ENCODE results near the gene TMEM204. TPM values are rescaled to one million over a fixed set of nuclear protein-coding genes. Genes with fewer than 3 reads are reported as not detected.

Gene TMEM204
- total RNA-seq, 1 experiment from 2014 or later = not detected

DNA sequence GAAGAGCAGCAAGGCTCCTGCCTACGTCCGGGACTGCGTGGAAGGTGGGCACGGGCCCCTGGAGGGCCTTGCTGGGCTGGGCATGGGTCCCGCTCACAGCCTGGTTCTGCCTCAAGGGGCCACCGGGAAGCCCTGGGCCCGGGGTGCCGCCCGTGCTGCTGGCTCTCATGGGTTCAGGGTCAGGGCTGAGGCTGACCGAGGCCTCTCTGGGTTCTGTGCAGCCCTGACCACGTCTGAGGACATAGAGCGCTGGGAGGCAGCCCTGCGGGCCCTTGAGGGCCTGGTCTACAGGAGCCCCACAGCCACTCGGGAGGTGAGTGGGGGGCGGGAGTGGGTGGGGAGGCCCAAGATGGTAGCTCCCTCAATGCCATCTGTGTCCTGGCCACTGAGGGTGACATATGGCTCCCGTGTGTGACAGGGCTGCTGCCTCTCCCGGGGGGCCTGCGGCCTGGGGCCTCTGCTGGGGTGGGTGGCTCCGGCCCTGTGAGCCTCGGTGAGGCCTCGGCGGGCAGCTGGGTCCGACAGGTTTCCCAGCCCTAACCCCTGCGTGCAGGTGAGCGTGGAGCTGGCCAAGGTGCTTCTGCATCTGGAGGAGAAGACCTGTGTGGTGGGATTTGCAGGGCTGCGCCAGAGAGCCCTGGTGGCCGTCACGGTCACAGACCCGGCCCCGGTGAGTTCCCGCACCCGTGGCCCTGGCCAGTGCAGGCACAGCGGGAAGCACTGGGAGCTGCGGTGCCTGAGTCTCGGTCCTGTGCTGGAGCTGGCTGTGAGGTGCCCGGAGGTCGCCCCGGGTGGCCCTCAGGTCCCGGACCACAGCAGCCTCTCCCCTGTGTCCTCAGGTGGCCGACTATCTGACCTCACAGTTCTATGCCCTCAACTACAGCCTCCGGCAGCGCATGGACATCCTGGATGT is 31.1 kb upstream of the TMEM204 start:
- Histone ChIP-seq H3K27ac (ENCODE audit: low read depth, low read length, poor library complexity, severe bottlenecking) (no peak overlapping the region), H3K4me3 (ENCODE audit: low read depth, low read length, poor library complexity, severe bottlenecking) (no peak overlapping the region), H3K36me3 (ENCODE audit: insufficient read depth, low read length, poor library complexity, severe bottlenecking) (peaks cover 27% of the 10 kb centered on the region), H3K27me3 (replicated peaks; ENCODE audit: insufficient read depth, low read depth, low read length, poor library complexity) (no peaks in the 10 kb centered on the region), H3K9me3 (ENCODE audit: low read depth, low read length, poor library complexity, severe bottlenecking) (no peaks in the 10 kb centered on the region), H3K4me1 (ENCODE audit: insufficient read depth, low read length, poor library complexity, severe bottlenecking) (no peaks in the 10 kb centered on the region)
- BruUV-seq (replicated peaks) = no TSS peak
- no peak for DNase-seq (ENCODE audit: low spot score)
- intact Hi-C loops (cut with micrococcal nuclease; ENCODE audit: unreplicated experiment) = no loop called here
- TF ChIP-seq CTCF (conservative IDR thresholded peaks at IDR 0.05; ENCODE audit: low read depth, low read length) (no peak), EZH2 (IDR thresholded peaks at IDR 0.05; ENCODE audit: borderline replicate concordance, low read depth, low read length, poor library complexity, severe bottlenecking) (no peak)
- ChIA-PET POLR2A (ENCODE audit: low non-redundant PET) (no interaction called here), CTCF (no interaction called here)

DNA sequence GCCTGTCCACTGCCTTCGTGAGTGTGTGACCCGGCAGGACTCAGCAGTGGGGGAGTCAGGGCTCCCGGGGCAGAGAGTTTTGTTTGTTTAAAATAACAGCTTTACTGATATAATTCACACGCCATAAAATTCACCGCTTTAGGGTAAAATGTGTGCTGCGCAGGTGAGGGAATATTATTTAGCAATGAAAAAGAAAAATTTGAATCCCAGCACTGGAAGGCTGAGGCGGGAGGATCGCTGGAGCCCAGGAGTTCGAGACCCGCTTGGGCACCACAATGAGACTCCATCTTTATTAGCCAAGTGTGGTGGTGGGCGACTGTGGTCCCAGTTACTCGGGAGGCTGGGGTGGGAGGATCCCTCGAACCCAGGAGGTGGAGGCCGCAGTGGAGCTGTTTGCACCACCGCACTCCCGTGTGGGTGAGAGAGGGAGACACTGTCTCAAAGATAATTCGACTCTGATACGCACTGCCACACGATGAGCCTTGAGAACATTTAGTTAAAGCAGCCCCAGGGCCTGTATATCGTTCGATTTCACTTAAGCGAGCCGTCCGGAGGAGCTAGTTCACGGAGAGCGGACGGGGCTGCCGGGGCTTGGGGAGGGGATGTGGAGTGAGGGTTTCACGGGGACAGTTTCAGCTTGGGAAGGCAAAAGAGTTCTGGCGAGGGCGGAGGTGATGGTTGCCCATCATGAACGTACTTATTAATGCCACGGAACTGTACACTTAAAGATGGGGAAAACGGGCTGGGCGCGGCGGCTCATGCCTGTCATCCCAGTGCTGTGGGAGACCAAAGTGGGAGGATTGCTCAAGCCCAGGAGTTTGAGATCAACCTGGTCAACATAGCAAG is 30.1 kb upstream of the TMEM204 start:
- Histone ChIP-seq H3K9me3 (ENCODE audit: low read depth, low read length, poor library complexity, severe bottlenecking) (no peaks in the 10 kb centered on the region), H3K4me3 (ENCODE audit: low read depth, low read length, poor library complexity, severe bottlenecking) (no peak overlapping the region), H3K27ac (ENCODE audit: low read depth, low read length, poor library complexity, severe bottlenecking) (no peak overlapping the region), H3K4me1 (ENCODE audit: insufficient read depth, low read length, poor library complexity, severe bottlenecking) (no peaks in the 10 kb centered on the region), H3K36me3 (ENCODE audit: insufficient read depth, low read length, poor library complexity, severe bottlenecking) (peaks cover 25% of the 10 kb centered on the region), H3K27me3 (replicated peaks; ENCODE audit: insufficient read depth, low read depth, low read length, poor library complexity) (no peaks in the 10 kb centered on the region)
- TF ChIP-seq EZH2 (IDR thresholded peaks at IDR 0.05; ENCODE audit: borderline replicate concordance, low read depth, low read length, poor library complexity, severe bottlenecking) (no peak), CTCF (conservative IDR thresholded peaks at IDR 0.05; ENCODE audit: low read depth, low read length) (no peak)
- CTCF ChIA-PET = no interaction called here
- no TSS peak for BruUV-seq (replicated peaks)
- DNase-seq (ENCODE audit: low spot score) = no peak
- POLR2A ChIA-PET (ENCODE audit: low non-redundant PET) = no interaction called here
- intact Hi-C loops (cut with micrococcal nuclease; ENCODE audit: unreplicated experiment) = no loop called here

- DNase-seq (ENCODE audit: low spot score) = no peak
- intact Hi-C loops (cut with micrococcal nuclease; ENCODE audit: unreplicated experiment) = no loop called here
- Histone ChIP-seq H3K36me3 (ENCODE audit: insufficient read depth, low read length, poor library complexity, severe bottlenecking) (peaks cover 19% of the 10 kb centered on the region), H3K4me1 (ENCODE audit: insufficient read depth, low read length, poor library complexity, severe bottlenecking) (no peaks in the 10 kb centered on the region), H3K4me3 (ENCODE audit: low read depth, low read length, poor library complexity, severe bottlenecking) (no peak overlapping the region), H3K9me3 (ENCODE audit: low read depth, low read length, poor library complexity, severe bottlenecking) (no peaks in the 10 kb centered on the region), H3K27me3 (replicated peaks; ENCODE audit: insufficient read depth, low read depth, low read length, poor library complexity) (no peaks in the 10 kb centered on the region), H3K27ac (ENCODE audit: low read depth, low read length, poor library complexity, severe bottlenecking) (no peak overlapping the region)
- POLR2A ChIA-PET (ENCODE audit: low non-redundant PET) = no interaction called here
- TF ChIP-seq CTCF (conservative IDR thresholded peaks at IDR 0.05; ENCODE audit: low read depth, low read length) (no peak), EZH2 (IDR thresholded peaks at IDR 0.05; ENCODE audit: borderline replicate concordance, low read depth, low read length, poor library complexity, severe bottlenecking) (no peak)
- BruUV-seq (replicated peaks) = no TSS peak
- CTCF ChIA-PET = no interaction called here
These were observed 28.2 kb upstream of the TMEM204 start for GRCh38 chr16:1505073-1505844.
